NT2/D1 (cell line): Measurements from ENCODE around the gene GADL1.

Source experiments
- YY1 ChIP-seq: IDR thresholded peaks from 2 replicates; pipeline ENCODE4 v1.6.1; 2011; ENCODE audit not compliant: insufficient read length, insufficient read depth
- ZNF274 ChIP-seq: IDR thresholded peaks from 2 replicates; pipeline ENCODE4 v1.6.1; 2011; ENCODE audit warnings: mild to moderate bottlenecking, low read depth, low read length

- TF ChIP-seq YY1 (no peak), ZNF274 (no peak)
Observed at GRCh38 chr3:30723211-30723610, 171.2 kb downstream of the GADL1 start.
